H9 (cell line): ENCODE measurements around the gene HOXA2. TPM values are rescaled to one million over a fixed set of nuclear protein-coding genes. Genes with fewer than 3 reads are reported as not detected.

Experiments used
- DNase-seq: peaks from one replicate; pipeline ENCODE4 v3.0.0-alpha.2; 2017
- H2AFZ ChIP-seq: one replicate; pipeline ENCODE4 v1.6.1; 2013; ENCODE audit warnings: mild to moderate bottlenecking, low read length, control low read depth, moderate library complexity
- H2AK5ac ChIP-seq: 2 replicates; pipeline ENCODE4 v1.6.1; 2013; ENCODE audit warnings: low read length, control low read depth, mixed read lengths; ENCODE audit not compliant: insufficient read length
- H2BK120ac ChIP-seq: one replicate; pipeline ENCODE4 v1.6.1; 2013; ENCODE audit warnings: low read depth, mild to moderate bottlenecking, low read length, control low read depth, inconsistent platforms; ENCODE audit not compliant: poor library complexity, severe bottlenecking
- H2BK12ac ChIP-seq: 2 replicates; pipeline ENCODE4 v1.6.1; 2013; ENCODE audit warnings: low read length, control low read depth, mixed read lengths, low read depth; ENCODE audit not compliant: insufficient read length
- H2BK15ac ChIP-seq: 2 replicates; pipeline ENCODE4 v1.6.1; 2013; ENCODE audit warnings: low read depth, low read length, control low read depth
- H2BK20ac ChIP-seq: one replicate; pipeline ENCODE4 v1.6.1; 2013; ENCODE audit warnings: low read depth, mild to moderate bottlenecking, low read length, control low read depth, inconsistent platforms; ENCODE audit not compliant: poor library complexity, severe bottlenecking
- H2BK5ac ChIP-seq: 2 replicates; pipeline ENCODE4 v1.6.1; 2013; ENCODE audit warnings: low read length, control low read depth, mixed read lengths; ENCODE audit not compliant: insufficient read length
- H3K14ac ChIP-seq: 2 replicates; pipeline ENCODE4 v1.6.1; 2013; ENCODE audit warnings: low read length, control low read depth; ENCODE audit not compliant: insufficient read depth
- H3K18ac ChIP-seq: 2 replicates; pipeline ENCODE4 v1.6.1; 2013; ENCODE audit warnings: low read depth, mild to moderate bottlenecking, mixed read lengths, low read length, control low read depth; ENCODE audit not compliant: insufficient read length
- H3K23ac ChIP-seq: 2 replicates; pipeline ENCODE4 v1.6.1; 2013; ENCODE audit warnings: low read length, control low read depth, mixed read lengths, low read depth; ENCODE audit not compliant: insufficient read length
- H3K23me2 ChIP-seq: 2 replicates; pipeline ENCODE4 v1.6.1; 2013; ENCODE audit warnings: low read depth, mild to moderate bottlenecking, mixed read lengths, low read length, control low read depth; ENCODE audit not compliant: insufficient read length, poor library complexity, severe bottlenecking
- H3K27ac ChIP-seq: 2 replicates; pipeline ENCODE4 v1.5.1; 2013; ENCODE audit warnings: low read length, control low read depth, mixed read lengths, low read depth; ENCODE audit not compliant: insufficient read length
- H3K27me3 ChIP-seq: 2 replicates; pipeline ENCODE4 v1.6.1; 2013; ENCODE audit warnings: low read length, control low read depth, inconsistent platforms; ENCODE audit not compliant: insufficient read depth
- H3K4ac ChIP-seq: 2 replicates; pipeline ENCODE4 v1.6.1; 2013; ENCODE audit warnings: low read depth, mild to moderate bottlenecking, control low read depth, inconsistent platforms, low read length, moderate library complexity
- H3K4me1 ChIP-seq: 2 replicates; pipeline ENCODE4 v1.6.1; 2013; ENCODE audit warnings: low read length, control low read depth, inconsistent platforms; ENCODE audit not compliant: insufficient read depth
- H3K4me2 ChIP-seq: 2 replicates; pipeline ENCODE4 v1.6.1; 2013; ENCODE audit warnings: low read length, control low read depth, mixed read lengths; ENCODE audit not compliant: insufficient read length, insufficient read depth
- H3K56ac ChIP-seq: 2 replicates; pipeline ENCODE4 v1.6.1; 2013; ENCODE audit warnings: low read depth, mild to moderate bottlenecking, mixed read lengths, low read length, control low read depth; ENCODE audit not compliant: insufficient read length
- H3K79me1 ChIP-seq: 2 replicates; pipeline ENCODE4 v1.6.1; 2013; ENCODE audit warnings: low read depth, mild to moderate bottlenecking, moderate library complexity, low read length, control low read depth, inconsistent platforms; ENCODE audit not compliant: insufficient read depth, poor library complexity, severe bottlenecking
- H3K79me2 ChIP-seq: 2 replicates; pipeline ENCODE4 v1.6.1; 2013; ENCODE audit warnings: low read length, control low read depth, inconsistent platforms; ENCODE audit not compliant: insufficient read depth
- H3K9ac ChIP-seq: 2 replicates; pipeline ENCODE4 v1.6.1; 2013; ENCODE audit warnings: low read length, control low read depth, mixed read lengths; ENCODE audit not compliant: insufficient read length; ENCODE audit errors: extremely low read depth
- H3K9me3 ChIP-seq: one replicate; pipeline ENCODE4 v1.6.1; 2013; ENCODE audit warnings: low read depth, low read length, inconsistent platforms; ENCODE audit not compliant: control insufficient read depth
- H3T11ph ChIP-seq: one replicate; pipeline ENCODE4 v1.6.1; 2013; ENCODE audit warnings: mild to moderate bottlenecking, low read length, control low read depth, inconsistent platforms
- H4K20me1 ChIP-seq: one replicate; pipeline ENCODE4 v1.6.1; 2013; ENCODE audit not compliant: control insufficient read depth, insufficient read length, insufficient read depth
- H4K5ac ChIP-seq: 2 replicates; pipeline ENCODE4 v1.6.1; 2013; ENCODE audit warnings: low read depth, mild to moderate bottlenecking, mixed read lengths, low read length, control low read depth; ENCODE audit not compliant: insufficient read length
- H4K8ac ChIP-seq: replicated peaks from 2 replicates; pipeline ENCODE4 v1.6.1; 2013; ENCODE audit warnings: low read length, control low read depth, mixed read lengths, low read depth; ENCODE audit not compliant: insufficient read length
- H4K91ac ChIP-seq: 2 replicates; pipeline ENCODE4 v1.6.1; 2013; ENCODE audit warnings: low read depth, mild to moderate bottlenecking, moderate library complexity, mixed read lengths, low read length, control low read depth; ENCODE audit not compliant: insufficient read length
- H3K27ac Mint-ChIP-seq, 3 experiments: 2 replicates in 2 of 3; 3 replicates in 1 of 3; pipeline ENCODE4 v1.8.0; 2020 to 2021; ENCODE audit warnings: mixed read lengths in 3 of 3, mild to moderate bottlenecking in 1 of 3, moderate library complexity in 1 of 3
- H3K27me3 Mint-ChIP-seq: 2 replicates; pipeline ENCODE4 v1.8.0; 2021; ENCODE audit warnings: low read depth, mild to moderate bottlenecking, moderate library complexity, mixed read lengths
- H3K36me3 Mint-ChIP-seq, 3 experiments: 2 replicates in 2 of 3; 3 replicates in 1 of 3; pipeline ENCODE4 v1.8.0; 2020 to 2021; ENCODE audit warnings: low read depth in 3 of 3, mixed read lengths in 3 of 3; ENCODE audit not compliant: insufficient read depth in 1 of 3
- H3K4me1 Mint-ChIP-seq, 2 experiments: 2 replicates each; pipeline ENCODE4 v1.8.0; 2020; ENCODE audit warnings: mixed read lengths in 2 of 2
- H3K4me3 Mint-ChIP-seq, 2 experiments: 2 replicates in 1 of 2; 3 replicates in 1 of 2; pipeline ENCODE4 v1.8.0; 2020 to 2021; ENCODE audit warnings: mild to moderate bottlenecking in 2 of 2, mixed read lengths in 2 of 2, moderate library complexity in 1 of 2
- H3K9me3 Mint-ChIP-seq, 2 experiments: 2 replicates in 1 of 2; 3 replicates in 1 of 2; pipeline ENCODE4 v1.8.0; 2020; ENCODE audit warnings: mild to moderate bottlenecking in 2 of 2, mixed read lengths in 2 of 2, moderate library complexity in 1 of 2
- CTCF ChIP-seq: fragments of 200-600 bp; sonication (generic); conservative IDR thresholded peaks from 3 replicates; pipeline ENCODE4 v1.8.0; 2021; ENCODE audit warnings: antibody characterized with exemption, mild to moderate bottlenecking
- WGBS: extraction: QIAGEN DNeasy Blood & Tissue Kit; methylation state at CpG from one replicate; pipeline ENCODE4 v1.1.7; 2013; ENCODE audit warnings: missing lambda C conversion rate, low lambda C conversion rate, mixed read lengths; ENCODE audit not compliant: insufficient read length; ENCODE audit errors: extremely low coverage; 5-methylcytosine and 5-hydroxymethylcytosine counted together
- total RNA-seq: library from RNA; stranded (reverse); gene quantifications from 2 replicates; pipeline ENCODE4 v1.2.1, GENCODE V29; 2021

Gene HOXA2
- total RNA-seq, 1 experiment from 2014 or later = not detected

GRCh38 chr7:27111751-27112277, 9.3 kb upstream of the HOXA2 start:
- Histone ChIP-seq H2AK5ac (no peak overlapping the region), H3K14ac (no peak overlapping the region), H3K23me2 (peaks cover 3% of the 10 kb centered on the region), H2BK15ac (no peak overlapping the region), H3K27ac (no peak overlapping the region), H4K91ac (no peak overlapping the region), H3K79me1 (no peaks in the 10 kb centered on the region), H2BK5ac (no peak overlapping the region), H4K5ac (no peak overlapping the region), H3K9me3 (no peaks in the 10 kb centered on the region), H3K27me3 (peaks cover 96% of the 10 kb centered on the region), H3K4ac (no peak overlapping the region), H3K4me1 (no peaks in the 10 kb centered on the region), H2BK12ac (no peak overlapping the region), H3K18ac (no peak overlapping the region), H3K23ac (no peak overlapping the region), H2BK20ac (no peak overlapping the region), H2BK120ac (no peak overlapping the region), H2AFZ (no peak overlapping the region), H4K20me1 (peaks cover 2% of the 10 kb centered on the region), H3K56ac (no peak overlapping the region), H3K9ac (no peak overlapping the region), H4K8ac (no peak overlapping the region), H3K79me2 (no peaks in the 10 kb centered on the region), H3T11ph (no peak overlapping the region), H3K4me2 (no peak overlapping the region)
- no peaks in the 10 kb centered on the region; a peak in 1 of 7 replicates for H3K36me3 Mint-ChIP-seq
- H3K27ac Mint-ChIP-seq = no peak overlapping the region
- no peak for DNase-seq
- no peak overlapping the region for H3K4me3 Mint-ChIP-seq
- no CpG with 5 or more reads among the region's 4 CpGs for WGBS
- peaks cover 0 to 3% of the 10 kb centered on the region in 2 experiments; a peak in 3 of 5 replicates for H3K9me3 Mint-ChIP-seq
- peaks cover 98% of the 10 kb centered on the region for H3K27me3 Mint-ChIP-seq
- H3K4me1 Mint-ChIP-seq = peaks cover 10 to 19% of the 10 kb centered on the region in 2 experiments
- no peak for TF ChIP-seq CTCF
